A549 (cell line): ENCODE results near the gene FOXE1. TPM values are rescaled to one million over a fixed set of nuclear protein-coding genes. Genes with fewer than 3 reads are reported as not detected.
A peak's percentile ranks its signal among the peaks of the same experiment; 100 is the strongest.

Experiments used
- ATAC-seq, 2 experiments: fragments of 200-7000 bp in 1 of 2; fragments of >200 bp in 1 of 2; cut with Nextera tagmentation in 1 of 2; cut with Tn5 transposase in 1 of 2; 3 replicates each; pipeline versions ENCODE4 v1.8.0 to v1.9.1; 2018 to 2020; ENCODE audit warnings: mild to moderate bottlenecking in 1 of 2, moderate library complexity in 1 of 2
- CTCF ChIA-PET: fragments of 300-600 bp; sonication (Branson Sonifier 250); formaldehyde crosslinking; extraction: SDS; loops from one replicate; lab custom pipeline; 2021; ENCODE audit warnings: antibody characterized with exemption, inconsistent platforms; lab: Yijun Ruan, JAX
- POLR2A ChIA-PET: fragments of 350-600 bp; formaldehyde crosslinking; extraction: SDS; loops from one replicate; lab custom pipeline; 2021; ENCODE audit warnings: antibody characterized with exemption, inconsistent platforms; lab: Yijun Ruan, JAX
- DNase-seq, 2 experiments: peaks; one replicate each; pipeline versions ENCODE4 v3.0.0 to v3.0.0-alpha.2; 2011 to 2016; ENCODE audit warnings: low read depth in 1 of 2, low spot score in 1 of 2
- FAIRE-seq: peaks from 2 replicates; lab custom pipeline; 2011; peaks lifted over from hg19 to GRCh38; lab: Jason Lieb, UNC
- H3K27ac ChIP-seq, 2 experiments: fragments of >200 bp; sonication (Bioruptor Twin); formaldehyde crosslinking; 3 replicates each; pipeline ENCODE4 v1.5.1; 2016 to 2017
- H3K4me1 ChIP-seq: fragments of >200 bp; sonication (Bioruptor Twin); formaldehyde crosslinking; 3 replicates; pipeline ENCODE4 v1.6.1; 2016
- H3K4me2 ChIP-seq: fragments of >200 bp; sonication (Bioruptor Twin); formaldehyde crosslinking; 3 replicates; pipeline ENCODE4 v1.6.1; 2016
- H3K4me3 ChIP-seq: fragments of >200 bp; sonication (Bioruptor Twin); formaldehyde crosslinking; 3 replicates; pipeline ENCODE4 v1.5.1; 2016
- H3K9me3 ChIP-seq: fragments of >200 bp; sonication (Bioruptor Twin); formaldehyde crosslinking; 3 replicates; pipeline ENCODE4 v1.6.1; 2016
- ATOH8 ChIP-seq: fragments of 250-450 bp; sonication (Bioruptor Pico); IDR thresholded peaks from 2 replicates; pipeline ENCODE4 v1.5.0; 2020; ENCODE audit warnings: low read depth, mild to moderate bottlenecking, moderate library complexity
- BCL3 ChIP-seq: fragments of >200 bp; sonication (Bioruptor Twin); formaldehyde crosslinking; IDR thresholded peaks from 3 replicates; pipeline ENCODE4 v1.6.1; 2016
- BHLHE40 ChIP-seq: IDR thresholded peaks from 2 replicates; pipeline ENCODE4 v1.6.1; 2012; ENCODE audit warnings: low read depth, low read length, inconsistent platforms
- CBX8 ChIP-seq: fragments of 200-600 bp; sonication (generic); IDR thresholded peaks from 2 replicates; pipeline ENCODE4 v1.6.1; 2016
- CHD2 ChIP-seq: fragments of 150-350 bp; IDR thresholded peaks from 2 replicates; pipeline ENCODE4 v1.6.1; 2014; ENCODE audit warnings: low read length; ENCODE audit not compliant: partially characterized antibody
- CHD4 ChIP-seq: fragments of 200-600 bp; sonication (generic); IDR thresholded peaks from 2 replicates; pipeline ENCODE4 v1.6.1; 2016; ENCODE audit warnings: antibody characterized with exemption, mild to moderate bottlenecking, borderline replicate concordance
- EHF ChIP-seq: fragments of 250-450 bp; sonication (Bioruptor Pico); IDR thresholded peaks from 2 replicates; pipeline ENCODE4 v1.5.0; 2020; ENCODE audit warnings: mild to moderate bottlenecking
- EHMT2 ChIP-seq: fragments of 200-600 bp; sonication (generic); IDR thresholded peaks from 2 replicates; pipeline ENCODE4 v1.6.1; 2016; ENCODE audit warnings: antibody characterized with exemption, low read depth, mild to moderate bottlenecking, moderate library complexity
- ELK1 ChIP-seq: fragments of 150-350 bp; IDR thresholded peaks from 2 replicates; pipeline ENCODE4 v1.6.1; 2014; ENCODE audit warnings: low read depth, mild to moderate bottlenecking, low read length
- ESRRA ChIP-seq: fragments of 150-350 bp; IDR thresholded peaks from 2 replicates; pipeline ENCODE4 v1.6.1; 2014; ENCODE audit warnings: mild to moderate bottlenecking, low read length, borderline replicate concordance
- GATA3 ChIP-seq: IDR thresholded peaks from 2 replicates; pipeline ENCODE4 v1.6.1; 2012; ENCODE audit warnings: borderline replicate concordance
- HEYL ChIP-seq: fragments of 250-450 bp; sonication (Bioruptor Pico); IDR thresholded peaks from 2 replicates; pipeline ENCODE4 v1.8.0; 2021; ENCODE audit warnings: mild to moderate bottlenecking, moderate library complexity
- HMGXB4 ChIP-seq: fragments of 250-450 bp; sonication (Bioruptor Pico); IDR thresholded peaks from 2 replicates; pipeline ENCODE4 v1.5.0; 2021; ENCODE audit warnings: mild to moderate bottlenecking, moderate library complexity, borderline replicate concordance
- HOXB13 ChIP-seq: fragments of 250-450 bp; sonication (Bioruptor Pico); IDR thresholded peaks from 2 replicates; pipeline ENCODE4 v1.5.0; 2020; ENCODE audit warnings: low read depth, mild to moderate bottlenecking, moderate library complexity
- JUNB ChIP-seq: fragments of >200 bp; sonication (Bioruptor Twin); formaldehyde crosslinking; IDR thresholded peaks from 2 replicates; pipeline ENCODE4 v1.6.1; 2016
- MYC ChIP-seq: IDR thresholded peaks from 2 replicates; pipeline ENCODE4 v1.6.1; 2012; ENCODE audit warnings: mild to moderate bottlenecking, inconsistent platforms, low read length, improper control_type of control experiment, borderline replicate concordance
- NFE2L2 ChIP-seq: fragments of 150-350 bp; conservative IDR thresholded peaks from 2 replicates; pipeline ENCODE4 v1.6.1; 2014; ENCODE audit warnings: low read length
- NR3C1 ChIP-seq: fragments of >200 bp; sonication (Bioruptor Twin); formaldehyde crosslinking; IDR thresholded peaks from 3 replicates; pipeline ENCODE4 v1.6.1; 2017
- PBX3 ChIP-seq: IDR thresholded peaks from 2 replicates; pipeline ENCODE4 v1.6.1; 2012
- POLR2A ChIP-seq: IDR thresholded peaks from 2 replicates; pipeline ENCODE4 v1.6.1; 2012; ENCODE audit warnings: mild to moderate bottlenecking, low read length
- RARB ChIP-seq: fragments of 250-450 bp; sonication (Bioruptor Pico); IDR thresholded peaks from 2 replicates; pipeline ENCODE4 v1.8.0; 2021; ENCODE audit warnings: mild to moderate bottlenecking, moderate library complexity
- RCOR1 ChIP-seq: fragments of 150-350 bp; IDR thresholded peaks from 2 replicates; pipeline ENCODE4 v1.6.1; 2014; ENCODE audit warnings: antibody characterized with exemption, low read length, low read depth
- SREBF2 ChIP-seq: fragments of 450-650 bp; IDR thresholded peaks from 2 replicates; pipeline ENCODE4 v1.6.1; 2014; ENCODE audit warnings: mild to moderate bottlenecking, moderate library complexity
- TFCP2L1 ChIP-seq: fragments of 250-450 bp; sonication (Bioruptor Pico); IDR thresholded peaks from 2 replicates; pipeline ENCODE4 v1.5.0; 2021; ENCODE audit warnings: mild to moderate bottlenecking
- ZFP36 ChIP-seq: fragments of 450-650 bp; IDR thresholded peaks from 2 replicates; pipeline ENCODE4 v1.6.1; 2014; ENCODE audit warnings: borderline replicate concordance; ENCODE audit not compliant: partially characterized antibody
- WGBS: methylation state at CpG from one replicate; pipeline ENCODE4 v1.1.6; 2017; ENCODE audit errors: missing lambda C conversion rate; 5-methylcytosine and 5-hydroxymethylcytosine counted together
- polyA plus RNA-seq, 4 experiments: library from polyadenylated mRNA; depleted of rRNA in 3 of 4; stranded (reverse); fragments of >200 nt; fragmentation: RNase III in 1 of 4; extraction: RNeasy Plus Mini Kit Qiagen cat#74134 plus additional on column Dnase treatment in 1 of 4; gene quantifications; 2 replicates in 3 of 4; 3 replicates in 1 of 4; pipeline ENCODE4 v1.2.3, GENCODE V29; 2011 to 2017

The FOXE1 gene
- polyA plus RNA-seq, 2 of the 4 experiments (the other 2 are of a cell fraction), result 5.5 to 6.3 TPM

GRCh38 chr9:97852001-97852398 lies 1.0 kb upstream of the FOXE1 start:
- ChIA-PET CTCF (interaction anchor here (0.7 to 0.9 kb wide), 2 partner anchors 24 to 49 kb away, joined by 3 to 4 read pairs; no protein-coding TSS in a partner anchor), POLR2A (interaction anchor here (0.7 kb wide), 1 partner anchor 40 kb away, joined by 12 read pairs; no protein-coding TSS in a partner anchor)
- H3K4me2 ChIP-seq, result no peak overlapping the region; the same call in 2 of the 3 replicates
- H3K4me3 ChIP-seq, result no peak overlapping the region
- TF ChIP-seq POLR2A (no peak), NR3C1 (no peak), CHD4 (no peak), ESRRA (no peak), JUNB (no peak), TFCP2L1 (no peak), HOXB13 (CRISPR knock-in tag) (no peak), EHMT2 (no peak), HMGXB4 (CRISPR knock-in tag) (no peak), RCOR1 (no peak)
- H3K27ac ChIP-seq, result no peak overlapping the region; a peak in 1 of 6 replicates
- no peaks in the 10 kb centered on the region for H3K9me3 ChIP-seq
- FAIRE-seq (no peak), ATAC-seq (no peak), DNase-seq (no peak)
- peaks cover 28% of the 10 kb centered on the region for H3K4me1 ChIP-seq
- WGBS, result 93% methylated on average over 20 of the region's 24 CpGs

- H3K4me2 ChIP-seq, result peak overlapping the region; percentile 88
- WGBS, result 97% methylated on average over 28 of the region's 34 CpGs
- TF ChIP-seq ZFP36, result no peak
- no peak for TF ChIP-seq EHF (CRISPR knock-in tag)
- TF ChIP-seq RARB (CRISPR knock-in tag), result no peak
- TF ChIP-seq HEYL (CRISPR knock-in tag), result no peak
- TF ChIP-seq CHD4, result no peak
- H3K4me3 ChIP-seq, result no peak overlapping the region; the same call in 2 of the 3 replicates
- peaks cover 28% of the 10 kb centered on the region for H3K4me1 ChIP-seq
- H3K9me3 ChIP-seq, result no peaks in the 10 kb centered on the region
- POLR2A ChIA-PET, result no interaction called here
- FAIRE-seq (no peak), ATAC-seq (no peak), DNase-seq (no peak)
- CTCF ChIA-PET, result interaction anchor here (0.7 to 2.1 kb wide), 8 partner anchors 9 to 135 kb away, joined by 3 to 14 read pairs (median 5); no protein-coding TSS in a partner anchor
- H3K27ac ChIP-seq, result peak overlapping the region in 1 of 2 experiments; percentile 98; a peak in 3 of 6 replicates
Measured at GRCh38 chr9:97852399-97853055, 499 bp upstream of the FOXE1 start.

- Histone ChIP-seq H3K9me3 (no peaks in the 10 kb centered on the region), H3K4me2 (peak overlapping the region; percentile 88), H3K4me1 (peaks cover 28% of the 10 kb centered on the region), H3K4me3 (peak overlapping the region; percentile 74), H3K27ac (peak overlapping the region; percentile 96 to 98)
- ChIA-PET POLR2A (interaction anchor here (0.5 to 1.8 kb wide), 6 partner anchors 9 to 68 kb away, joined by 3 to 14 read pairs (median 9); partner anchors contain the start of gene TRMO), CTCF (interaction anchor here (0.7 to 2.4 kb wide), 33 partner anchors 9 to 184 kb away, joined by 3 to 22 read pairs (median 5); no protein-coding TSS in a partner anchor)
- DNase-seq (peak; percentile 41 to 87), ATAC-seq (peak; percentile 87 to 92), FAIRE-seq (no peak)
- WGBS, result 25% methylated on average over 42 of the region's 125 CpGs
- TF ChIP-seq MYC, result 0 out of 2 replicates have a peak, but pooled peaks have one; percentile 9
- TF ChIP-seq POLR2A, result peak; percentile 77
- no peak for TF ChIP-seq ELK1
- TF ChIP-seq PBX3, result no peak
- no peak for TF ChIP-seq BHLHE40
- TF ChIP-seq SREBF2, result no peak
- TF ChIP-seq ESRRA, result no peak
- no peak for TF ChIP-seq CHD2
- TF ChIP-seq GATA3, result 0 out of 2 replicates have a peak, but pooled peaks have one; percentile 16
- TF ChIP-seq NFE2L2, result no peak
- no peak for TF ChIP-seq CBX8
- TF ChIP-seq ATOH8 (CRISPR knock-in tag), result no peak
- 0 out of 3 replicates have a peak, but pooled peaks have one; percentile 35 for TF ChIP-seq BCL3
Measured at GRCh38 chr9:97853844-97854695, 1.0 kb downstream of the FOXE1 start.
